RPMI7951 (cell line): ENCODE measurements around the gene GCNT1. TPM values are rescaled to one million over a fixed set of nuclear protein-coding genes. Genes with fewer than 3 reads are reported as not detected.
A peak's percentile ranks its signal among the peaks of the same experiment; 100 is the strongest.
"Not testable (repeated sequence)": the region's sequence is repeated elsewhere in the genome, so short reads cannot be mapped to it uniquely, and the experiment has no call there.

Experiments
- DNase-seq: peaks from one replicate; pipeline ENCODE4 v3.0.0-alpha.2; 2012; ENCODE audit warnings: low read depth
- total RNA-seq: library from RNA; depleted of rRNA; stranded (reverse); fragments of >200 nt; shearing (Covaris generic); gene quantifications from 2 replicates; pipeline ENCODE4 v1.2.3, GENCODE V29; 2014

The GCNT1 gene
- total RNA-seq, 1 experiment from 2014 or later, result 1.2 TPM

GRCh38 chr9:76443887-76444286 is 15.1 kb upstream of the GCNT1 start:
- no peak for DNase-seq

DNA sequence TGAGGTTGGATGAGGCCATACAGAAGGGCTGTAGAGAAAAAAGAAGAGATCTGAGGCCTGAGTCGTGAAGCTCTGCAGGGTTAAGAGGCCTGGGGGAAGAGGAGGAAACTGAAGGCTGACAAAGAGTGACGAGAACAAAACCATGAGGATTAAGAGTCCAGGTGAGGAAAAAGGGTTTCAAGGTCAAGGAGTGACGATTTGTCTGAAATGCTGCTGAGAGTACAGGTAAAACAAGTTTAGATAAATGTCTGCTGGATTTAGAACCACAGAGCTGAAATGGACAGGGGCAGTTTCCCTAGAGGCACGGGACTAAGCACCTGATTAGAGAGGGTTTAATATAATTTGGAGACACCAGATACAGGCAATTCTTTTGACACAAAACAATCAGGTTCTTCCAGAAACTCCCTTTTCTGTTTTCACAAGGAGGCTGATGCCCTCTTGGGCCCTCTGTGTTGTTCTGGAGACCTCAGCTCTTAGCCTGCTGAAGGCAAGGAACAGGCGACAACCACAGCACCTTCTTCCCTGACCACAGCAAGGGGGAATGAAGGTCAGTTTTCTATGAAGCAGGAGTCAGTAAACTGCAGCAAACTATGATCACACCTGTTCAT is 14.6 kb upstream of the GCNT1 start:
- DNase-seq, result no peak

GRCh38 chr9:76445976-76446375 is 13.0 kb upstream of the GCNT1 start:
- no peak for DNase-seq

DNA sequence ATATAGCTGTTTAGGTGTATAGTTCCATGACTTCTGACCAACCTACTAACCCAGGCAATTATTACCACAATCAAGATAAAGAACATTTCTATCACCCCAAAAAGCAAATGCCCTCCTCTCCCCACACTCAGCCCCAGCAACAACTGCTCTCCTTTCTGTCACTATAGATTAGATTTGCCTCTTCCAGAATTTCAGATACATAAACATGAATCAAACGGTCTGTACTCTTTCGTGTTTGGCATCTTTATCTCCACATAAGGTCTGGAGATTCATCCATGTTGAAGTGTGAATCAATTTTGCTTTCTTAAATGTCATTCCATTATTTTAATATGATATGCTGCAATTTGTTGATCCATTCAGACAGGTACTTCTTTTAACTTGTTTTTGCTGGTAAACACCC is 10.5 kb upstream of the GCNT1 start:
- DNase-seq, result no peak

DNA sequence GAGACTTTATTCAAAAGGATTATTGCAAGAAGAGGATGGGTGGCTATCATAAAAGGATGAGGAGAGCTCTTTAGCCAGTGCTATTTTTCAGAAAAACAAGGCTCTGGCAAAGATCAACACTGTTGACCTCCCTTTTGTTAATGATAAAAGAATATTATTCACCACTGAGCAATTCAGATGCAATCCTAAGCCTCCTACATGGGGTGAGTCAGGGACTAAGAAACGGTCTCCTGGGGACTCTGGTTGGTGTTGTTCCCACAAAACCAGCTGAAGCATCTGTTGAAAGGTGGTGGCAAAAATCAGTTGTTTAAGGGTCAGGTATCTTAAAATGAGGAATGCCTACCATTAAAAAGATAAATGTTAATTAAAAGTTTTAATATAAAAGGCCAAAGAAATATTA is 7.7 kb upstream of the GCNT1 start:
- peak; percentile 25 for DNase-seq

- no peak for DNase-seq
Observed at GRCh38 chr9:76452839-76453238, 6.1 kb upstream of the GCNT1 start.

GRCh38 chr9:76453785-76454184 is 5.2 kb upstream of the GCNT1 start:
- no peak for DNase-seq

GRCh38 chr9:76454311-76454710 is 4.7 kb upstream of the GCNT1 start:
- DNase-seq, result no peak

DNA sequence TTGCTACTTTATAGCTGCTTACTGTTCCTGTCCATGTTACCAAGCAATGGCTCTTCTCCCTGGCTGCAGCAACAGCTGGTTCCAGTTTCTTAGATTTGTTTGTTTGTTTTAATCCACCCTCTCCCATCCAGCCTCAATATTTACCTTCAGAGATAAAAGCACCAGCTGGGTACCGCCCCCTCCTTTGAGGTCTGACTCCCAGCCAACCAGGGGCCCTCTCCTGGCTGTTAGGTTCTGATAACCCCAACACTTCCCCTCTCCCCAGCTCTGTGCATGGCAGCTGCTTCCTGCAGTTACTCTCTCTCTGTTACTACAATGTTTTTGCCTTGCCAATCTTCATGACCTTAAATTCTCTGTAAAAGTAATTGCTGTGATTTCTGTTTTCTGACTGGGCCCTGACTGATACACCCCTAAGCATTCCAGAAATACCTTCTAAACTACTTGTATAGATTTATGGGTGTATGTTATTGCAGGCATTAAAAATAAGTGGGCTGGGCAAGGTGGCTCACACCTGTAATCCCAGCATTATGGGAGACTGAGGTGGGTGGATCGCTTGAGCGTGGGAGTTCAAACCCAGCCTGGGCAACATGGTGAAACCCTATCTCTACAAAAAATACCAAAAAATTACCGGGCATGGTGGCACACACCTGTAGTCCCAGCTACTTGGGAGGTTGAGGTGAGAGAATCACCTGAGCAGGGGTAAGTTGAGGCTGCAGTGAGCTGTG is 2.6 kb upstream of the GCNT1 start:
- peak; percentile 13 for DNase-seq

DNA sequence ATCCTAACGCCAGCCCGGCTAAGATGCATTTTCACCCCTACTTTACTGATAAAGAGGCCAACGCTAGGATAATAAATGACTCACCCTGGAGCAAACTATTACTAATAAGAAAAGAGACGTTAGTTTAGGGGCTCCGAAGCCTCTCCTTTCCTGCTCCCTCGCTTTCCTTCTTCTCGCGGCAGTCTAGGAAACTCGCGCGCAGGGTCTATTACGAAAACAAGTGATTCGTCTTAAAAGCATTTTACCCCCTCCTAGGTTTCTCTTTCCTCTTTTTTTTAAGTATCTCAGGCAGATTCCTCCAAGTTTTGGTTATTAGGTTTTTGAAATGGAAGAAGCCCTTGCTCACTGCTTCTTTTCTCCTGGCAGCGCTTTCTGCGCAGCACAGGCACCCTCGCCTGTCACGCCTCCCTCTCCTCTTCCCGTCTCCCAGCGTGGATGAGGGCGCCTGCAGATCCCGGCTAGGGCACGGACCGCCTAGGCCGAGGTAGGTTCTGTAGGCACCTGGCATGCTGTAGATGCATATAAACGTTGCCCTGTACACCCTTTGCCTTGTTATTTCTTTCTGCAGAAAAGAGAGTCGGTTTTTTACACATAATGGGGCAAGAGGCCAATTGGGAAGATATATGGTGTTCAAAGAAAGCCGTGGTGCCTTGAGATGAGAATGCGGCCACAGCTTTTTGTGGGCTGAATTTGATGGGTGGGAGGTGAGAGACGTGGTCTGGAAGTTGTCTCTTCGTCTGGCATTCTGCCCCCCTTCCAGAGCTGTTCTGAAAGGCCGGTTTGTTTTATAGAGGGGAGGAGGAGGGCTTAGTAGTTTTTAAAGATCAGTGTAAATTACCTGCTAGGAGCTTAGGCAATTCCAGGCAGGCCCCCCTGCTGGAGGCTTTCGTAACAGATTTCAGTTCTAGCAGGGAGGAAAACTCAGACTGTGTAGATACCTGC is 983 bp downstream of the GCNT1 start:
- peak; percentile 30 for DNase-seq

- DNase-seq, result no peak
Observed at GRCh38 chr9:76462126-76462525, 3.1 kb downstream of the GCNT1 start.

DNA sequence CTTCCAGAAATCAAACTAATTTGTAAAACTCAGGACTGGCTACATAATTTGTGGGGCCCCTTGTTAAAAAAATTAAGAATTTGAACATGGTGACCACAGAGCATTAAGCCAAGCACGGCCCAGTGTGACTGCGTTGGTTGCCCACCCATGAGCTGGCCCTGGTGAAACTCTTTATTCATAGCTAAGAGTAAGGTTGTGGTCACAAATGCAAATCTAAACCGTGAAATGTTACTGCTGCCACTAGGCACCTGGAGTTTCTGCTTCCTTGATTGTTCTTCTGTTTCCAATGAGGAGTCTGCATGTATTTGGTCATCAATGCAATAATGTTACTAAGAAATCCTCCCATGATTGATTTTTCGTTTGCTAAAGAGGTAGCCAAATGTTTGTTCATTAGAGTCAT is 4.2 kb downstream of the GCNT1 start:
- no peak for DNase-seq

DNA sequence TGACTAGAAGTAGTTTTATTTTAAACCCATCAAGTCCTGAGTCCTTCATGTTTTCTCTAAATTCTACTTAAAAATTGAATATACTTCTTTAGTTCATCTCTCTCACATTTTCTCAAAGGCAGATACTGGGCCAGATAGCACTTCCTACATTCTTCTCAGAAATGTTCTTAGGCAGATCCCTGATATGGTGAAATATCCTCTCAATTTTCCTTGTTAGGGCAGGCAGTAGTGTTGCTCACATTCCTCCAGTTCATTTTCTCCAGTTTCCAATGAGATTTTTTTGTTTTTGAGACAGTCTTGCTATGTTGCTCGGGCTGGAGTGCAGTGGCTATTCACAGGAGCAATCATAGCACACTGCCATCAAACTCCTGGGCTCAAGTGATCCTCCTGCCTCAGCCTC is 5.7 kb downstream of the GCNT1 start:
- no peak for DNase-seq

DNA sequence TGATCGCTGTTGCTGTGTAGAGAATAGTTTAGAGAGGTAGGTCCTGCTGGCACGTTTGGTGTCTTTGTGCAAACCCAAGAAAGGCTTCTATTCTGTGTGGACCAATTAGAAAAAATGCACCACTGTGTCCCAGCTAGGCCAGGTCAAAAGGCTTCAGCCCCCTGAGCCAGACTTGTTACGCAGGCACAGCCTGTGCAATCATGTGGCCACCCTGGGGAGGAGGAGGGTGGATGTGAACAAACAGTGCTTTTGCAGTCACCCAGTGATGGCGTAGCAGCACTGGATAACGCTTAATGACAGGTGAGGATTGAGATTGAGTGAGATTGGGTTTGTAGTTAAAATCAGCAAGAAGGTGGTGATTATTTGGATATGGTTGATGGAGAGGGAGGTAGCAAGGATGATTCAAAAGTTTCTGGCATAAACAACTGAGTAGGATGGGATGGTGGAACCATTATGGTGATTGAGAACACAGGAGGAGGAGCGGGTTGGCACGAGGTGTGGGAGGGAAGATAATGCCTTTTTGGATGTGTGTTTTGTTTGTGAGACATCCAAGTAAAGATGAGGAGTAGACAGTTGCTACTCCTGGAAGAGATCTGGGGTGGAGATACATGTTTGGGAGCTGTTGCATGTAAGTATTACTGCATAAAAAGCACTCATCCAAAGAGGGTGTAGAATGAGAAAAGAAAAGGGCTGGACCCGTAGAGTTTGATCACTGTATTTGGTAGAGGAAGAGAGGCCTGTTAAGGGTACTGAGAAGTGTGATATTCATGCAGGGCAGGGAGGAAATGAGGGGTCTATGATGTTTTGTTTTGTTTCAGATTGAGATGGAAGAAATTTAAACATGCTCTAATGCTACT is 6.7 kb downstream of the GCNT1 start:
- DNase-seq, result no peak

- no peak for DNase-seq
Observed at GRCh38 chr9:76466299-76466605, 7.3 kb downstream of the GCNT1 start.

DNA sequence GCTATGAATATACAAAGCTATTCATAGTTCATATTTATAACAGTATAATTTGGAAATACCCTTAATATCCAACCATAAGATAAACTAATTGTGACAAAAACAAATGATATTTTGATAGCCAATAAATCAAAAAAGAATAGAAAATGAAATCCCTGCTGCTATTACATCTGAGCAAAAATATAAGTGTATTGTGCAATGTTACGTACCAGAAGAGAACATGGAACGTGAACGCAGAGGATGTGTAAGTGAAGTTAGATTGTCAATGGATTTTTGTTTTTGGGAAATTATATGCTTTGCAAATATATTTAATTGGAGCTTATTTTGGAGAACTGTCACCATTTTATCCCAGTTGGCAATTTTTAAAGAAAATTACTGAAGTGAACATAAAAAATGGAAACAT is 15.4 kb downstream of the GCNT1 start:
- DNase-seq, result no peak

GRCh38 chr9:76475686-76476085 is 16.7 kb downstream of the GCNT1 start:
- DNase-seq, result no peak

- DNase-seq, result not testable (repeated sequence)
Observed at GRCh38 chr9:76477818-76478217, 18.8 kb downstream of the GCNT1 start.

GRCh38 chr9:76478226-76478625 is 19.2 kb downstream of the GCNT1 start:
- no peak for DNase-seq

DNA sequence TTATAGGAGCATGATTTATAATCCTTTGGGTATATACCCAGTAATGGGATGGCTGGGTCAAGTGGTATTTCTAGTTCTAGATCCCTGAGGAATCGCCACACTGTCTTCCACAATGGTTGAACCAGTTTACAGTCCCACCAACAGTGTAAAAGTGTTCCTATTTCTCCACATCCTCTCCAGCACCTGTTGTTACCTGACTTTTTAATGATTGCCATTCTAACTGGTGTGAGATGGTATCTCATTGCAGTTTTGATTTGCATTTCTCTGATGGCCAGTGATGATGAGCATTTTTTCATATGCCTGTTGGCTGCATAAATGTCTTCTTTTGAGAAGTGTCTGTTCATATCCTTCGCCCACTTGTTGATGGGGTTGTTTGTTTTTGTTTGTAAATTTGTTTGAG is 20.4 kb downstream of the GCNT1 start:
- not testable (repeated sequence) for DNase-seq

- DNase-seq, result no peak
Observed at GRCh38 chr9:76486151-76486550, 27.2 kb downstream of the GCNT1 start.
